ENCODE data around the gene POGLUT2. TPM values are rescaled to one million over a fixed set of nuclear protein-coding genes. Genes with fewer than 3 reads are reported as not detected.

The POGLUT2 gene
- total RNA-seq, 2 donors from 2014 or later, result 16.0 to 18.1 TPM

DNA sequence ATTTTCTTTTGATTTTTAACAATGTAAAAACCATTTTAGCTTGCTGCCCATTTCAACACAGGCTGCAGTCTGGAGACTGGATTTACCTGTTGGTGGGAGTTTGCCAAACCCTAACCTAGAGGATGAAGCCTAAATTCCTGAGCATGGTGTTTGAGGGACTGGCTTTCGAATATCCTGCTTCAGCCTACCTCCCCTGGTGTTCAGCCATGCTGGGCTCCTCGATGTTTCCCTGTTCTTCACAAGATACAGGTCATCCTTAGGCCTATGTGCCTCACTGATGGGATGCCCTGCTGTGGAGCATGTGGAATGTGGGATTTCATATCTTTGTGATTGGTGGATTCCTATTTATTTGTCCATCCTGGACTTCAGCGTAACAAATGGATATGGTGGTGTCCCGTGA, 26.6 kb upstream of the POGLUT2 start:
- H3K4me3 Mint-ChIP-seq, result no peak overlapping the region
- H3K9me3 ChIP-seq (ENCODE audit: control insufficient read depth, low read length), result peaks cover 7% of the 10 kb centered on the region
- H3K4me3 ChIP-seq (ENCODE audit: low read length), result no peak overlapping the region
- 84 to 92% methylated on average over 3 to 4 of the region's 4 CpGs for WGBS, 2 experiments (ENCODE audit: insufficient coverage in 1 of 2, insufficient read length in 1 of 2)
- no peak overlapping the region for H3K9ac ChIP-seq (ENCODE audit: extremely low read depth, low read length, poor library complexity, severe bottlenecking)
- peaks cover 3% of the 10 kb centered on the region for H3K9me3 Mint-ChIP-seq
- H3K36me3 Mint-ChIP-seq (ENCODE audit: low read depth), result peaks cover 31% of the 10 kb centered on the region
- peak; percentile 65 for DNase-seq
- no peak overlapping the region for H3K27ac ChIP-seq (ENCODE audit: low read depth, low read length)
- no peak overlapping the region for H3K27ac Mint-ChIP-seq
- H3K27me3 Mint-ChIP-seq (ENCODE audit: insufficient read depth), result no peaks in the 10 kb centered on the region
- H3K27me3 ChIP-seq (ENCODE audit: control insufficient read depth, insufficient read depth, low read length, poor library complexity, severe bottlenecking), result no peaks in the 10 kb centered on the region
- peaks cover 3% of the 10 kb centered on the region for H3K4me1 Mint-ChIP-seq
- no peaks in the 10 kb centered on the region for H3K4me1 ChIP-seq (ENCODE audit: control insufficient read depth, insufficient read depth, low read length)
- H3K36me3 ChIP-seq (ENCODE audit: control insufficient read depth, insufficient read depth, low read length), result peaks cover 29% of the 10 kb centered on the region
- TF ChIP-seq, protein P1, sequence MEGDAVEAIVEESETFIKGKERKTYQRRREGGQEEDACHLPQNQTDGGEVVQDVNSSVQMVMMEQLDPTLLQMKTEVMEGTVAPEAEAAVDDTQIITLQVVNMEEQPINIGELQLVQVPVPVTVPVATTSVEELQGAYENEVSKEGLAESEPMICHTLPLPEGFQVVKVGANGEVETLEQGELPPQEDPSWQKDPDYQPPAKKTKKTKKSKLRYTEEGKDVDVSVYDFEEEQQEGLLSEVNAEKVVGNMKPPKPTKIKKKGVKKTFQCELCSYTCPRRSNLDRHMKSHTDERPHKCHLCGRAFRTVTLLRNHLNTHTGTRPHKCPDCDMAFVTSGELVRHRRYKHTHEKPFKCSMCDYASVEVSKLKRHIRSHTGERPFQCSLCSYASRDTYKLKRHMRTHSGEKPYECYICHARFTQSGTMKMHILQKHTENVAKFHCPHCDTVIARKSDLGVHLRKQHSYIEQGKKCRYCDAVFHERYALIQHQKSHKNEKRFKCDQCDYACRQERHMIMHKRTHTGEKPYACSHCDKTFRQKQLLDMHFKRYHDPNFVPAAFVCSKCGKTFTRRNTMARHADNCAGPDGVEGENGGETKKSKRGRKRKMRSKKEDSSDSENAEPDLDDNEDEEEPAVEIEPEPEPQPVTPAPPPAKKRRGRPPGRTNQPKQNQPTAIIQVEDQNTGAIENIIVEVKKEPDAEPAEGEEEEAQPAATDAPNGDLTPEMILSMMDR (conservative IDR thresholded peaks at IDR 0.05), result no peak

DNA sequence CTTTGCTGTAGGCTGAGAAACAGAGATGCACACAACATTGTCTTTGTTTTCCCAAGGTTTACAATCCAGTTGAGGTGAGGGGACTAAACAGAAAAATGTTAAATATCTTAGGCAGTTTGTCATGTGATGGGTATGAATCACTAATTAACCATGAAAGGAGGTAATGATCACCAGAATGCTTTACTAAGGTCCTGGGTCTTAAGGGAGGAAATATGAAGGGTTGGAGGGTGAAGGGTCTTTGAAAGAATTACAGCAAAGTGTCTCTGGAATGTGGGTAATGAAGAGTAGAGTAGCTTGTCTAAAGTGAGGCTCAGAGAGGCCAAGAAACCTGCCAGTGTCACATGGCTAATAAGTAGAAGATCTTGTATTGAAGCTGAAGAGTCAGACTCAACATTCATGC, 19.1 kb upstream of the POGLUT2 start:
- TF ChIP-seq, protein P1 (conservative IDR thresholded peaks at IDR 0.05), result no peak
- peaks cover 19% of the 10 kb centered on the region for H3K36me3 ChIP-seq (ENCODE audit: control insufficient read depth, insufficient read depth, low read length)
- peak overlapping the region; percentile 22 for H3K27ac Mint-ChIP-seq

DNA sequence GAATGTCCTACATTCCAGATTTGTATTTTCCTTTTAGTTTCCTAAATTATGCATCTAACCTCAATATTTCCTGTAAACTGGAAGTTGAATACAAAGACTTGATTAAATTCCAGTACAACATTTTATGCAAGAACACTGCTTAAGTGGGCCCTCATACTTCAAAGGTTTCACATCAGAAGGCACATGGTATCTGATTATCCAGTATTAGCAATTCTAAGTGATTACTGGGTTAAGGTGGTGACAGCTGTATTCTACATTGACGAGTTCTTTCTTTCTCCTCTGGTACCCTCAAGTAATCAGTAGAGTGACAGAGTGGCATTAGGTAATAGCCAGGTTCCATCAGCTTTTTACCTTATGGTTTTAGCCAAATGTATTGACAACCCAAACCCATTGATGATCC, 18.5 kb upstream of the POGLUT2 start:
- Histone ChIP-seq H3K4me1 (ENCODE audit: control insufficient read depth, insufficient read depth, low read length) (no peaks in the 10 kb centered on the region), H3K9ac (ENCODE audit: extremely low read depth, low read length, poor library complexity, severe bottlenecking) (no peak overlapping the region), H3K4me3 (ENCODE audit: low read length) (no peak overlapping the region), H3K27me3 (ENCODE audit: control insufficient read depth, insufficient read depth, low read length, poor library complexity, severe bottlenecking) (no peaks in the 10 kb centered on the region), H3K27ac (ENCODE audit: low read depth, low read length) (no peak overlapping the region), H3K9me3 (ENCODE audit: control insufficient read depth, low read length) (no peaks in the 10 kb centered on the region), H3K36me3 (ENCODE audit: control insufficient read depth, insufficient read depth, low read length) (peaks cover 17% of the 10 kb centered on the region)
- H3K4me1 Mint-ChIP-seq, result no peaks in the 10 kb centered on the region
- TF ChIP-seq, protein P1 (conservative IDR thresholded peaks at IDR 0.05), result no peak
- no peak overlapping the region for H3K4me3 Mint-ChIP-seq
- no peaks in the 10 kb centered on the region for H3K9me3 Mint-ChIP-seq
- no peak overlapping the region for H3K27ac Mint-ChIP-seq
- DNase-seq, result no peak
- WGBS, 2 experiments (ENCODE audit: insufficient coverage in 1 of 2, insufficient read length in 1 of 2), result 76% methylated on average over 1 of the region's 1 CpG; no CpG with 5 or more reads in 1 of the 2 experiments
- H3K36me3 Mint-ChIP-seq (ENCODE audit: low read depth), result peaks cover 15% of the 10 kb centered on the region
- no peaks in the 10 kb centered on the region for H3K27me3 Mint-ChIP-seq (ENCODE audit: insufficient read depth)

More for the DNA sequence above, 19.1 kb upstream of the POGLUT2 start:
- DNase-seq, result no peak
- H3K4me1 Mint-ChIP-seq, result peaks cover 3% of the 10 kb centered on the region
- H3K4me3 Mint-ChIP-seq, result no peak overlapping the region
- H3K4me1 ChIP-seq (ENCODE audit: control insufficient read depth, insufficient read depth, low read length), result no peaks in the 10 kb centered on the region
- H3K4me3 ChIP-seq (ENCODE audit: low read length), result no peak overlapping the region
- H3K27me3 ChIP-seq (ENCODE audit: control insufficient read depth, insufficient read depth, low read length, poor library complexity, severe bottlenecking), result no peaks in the 10 kb centered on the region
- H3K27me3 Mint-ChIP-seq (ENCODE audit: insufficient read depth), result no peaks in the 10 kb centered on the region
- peaks cover 21% of the 10 kb centered on the region for H3K36me3 Mint-ChIP-seq (ENCODE audit: low read depth)
- no peaks in the 10 kb centered on the region for H3K9me3 ChIP-seq (ENCODE audit: control insufficient read depth, low read length)
- H3K9ac ChIP-seq (ENCODE audit: extremely low read depth, low read length, poor library complexity, severe bottlenecking), result no peak overlapping the region
- no peaks in the 10 kb centered on the region for H3K9me3 Mint-ChIP-seq
- H3K27ac ChIP-seq (ENCODE audit: low read depth, low read length), result no peak overlapping the region

Data from endodermal cell (in vitro differentiated cells).